GM12801 (cell line): ENCODE measurements around the gene DYTN.

ENCODE experiments used
- TF ChIP-seq, protein P1 (sequence below): IDR thresholded peaks from one replicate; pipeline ENCODE4 v1.5.1; 2011; ENCODE audit warnings: control low read depth; ENCODE audit not compliant: insufficient read length; ENCODE audit errors: extremely low read depth

Gene DYTN

DNA sequence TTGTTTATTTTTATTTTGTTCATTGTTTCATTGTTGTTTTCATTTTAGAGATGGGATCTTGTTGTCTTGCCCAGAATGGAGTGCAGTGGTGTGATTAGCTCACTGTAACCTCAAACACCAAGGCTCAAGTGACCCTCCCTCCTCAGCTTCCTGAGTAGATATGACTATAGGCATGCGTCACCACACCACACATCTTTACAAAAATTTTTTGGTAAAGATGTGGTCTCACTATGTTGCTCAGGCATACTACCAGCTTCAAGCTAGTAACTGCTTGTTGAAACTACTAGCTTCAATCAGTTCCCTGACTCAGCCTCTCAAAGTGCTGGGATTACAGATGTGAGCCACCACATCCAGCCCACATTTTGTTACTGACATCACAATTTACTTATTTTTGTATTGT is 61.1 kb downstream of the DYTN start:
- TF ChIP-seq, protein P1, sequence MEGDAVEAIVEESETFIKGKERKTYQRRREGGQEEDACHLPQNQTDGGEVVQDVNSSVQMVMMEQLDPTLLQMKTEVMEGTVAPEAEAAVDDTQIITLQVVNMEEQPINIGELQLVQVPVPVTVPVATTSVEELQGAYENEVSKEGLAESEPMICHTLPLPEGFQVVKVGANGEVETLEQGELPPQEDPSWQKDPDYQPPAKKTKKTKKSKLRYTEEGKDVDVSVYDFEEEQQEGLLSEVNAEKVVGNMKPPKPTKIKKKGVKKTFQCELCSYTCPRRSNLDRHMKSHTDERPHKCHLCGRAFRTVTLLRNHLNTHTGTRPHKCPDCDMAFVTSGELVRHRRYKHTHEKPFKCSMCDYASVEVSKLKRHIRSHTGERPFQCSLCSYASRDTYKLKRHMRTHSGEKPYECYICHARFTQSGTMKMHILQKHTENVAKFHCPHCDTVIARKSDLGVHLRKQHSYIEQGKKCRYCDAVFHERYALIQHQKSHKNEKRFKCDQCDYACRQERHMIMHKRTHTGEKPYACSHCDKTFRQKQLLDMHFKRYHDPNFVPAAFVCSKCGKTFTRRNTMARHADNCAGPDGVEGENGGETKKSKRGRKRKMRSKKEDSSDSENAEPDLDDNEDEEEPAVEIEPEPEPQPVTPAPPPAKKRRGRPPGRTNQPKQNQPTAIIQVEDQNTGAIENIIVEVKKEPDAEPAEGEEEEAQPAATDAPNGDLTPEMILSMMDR = no peak

- TF ChIP-seq, protein P1 = no peak
Measured at GRCh38 chr2:206647985-206648384, 70.2 kb downstream of the DYTN start.

DNA sequence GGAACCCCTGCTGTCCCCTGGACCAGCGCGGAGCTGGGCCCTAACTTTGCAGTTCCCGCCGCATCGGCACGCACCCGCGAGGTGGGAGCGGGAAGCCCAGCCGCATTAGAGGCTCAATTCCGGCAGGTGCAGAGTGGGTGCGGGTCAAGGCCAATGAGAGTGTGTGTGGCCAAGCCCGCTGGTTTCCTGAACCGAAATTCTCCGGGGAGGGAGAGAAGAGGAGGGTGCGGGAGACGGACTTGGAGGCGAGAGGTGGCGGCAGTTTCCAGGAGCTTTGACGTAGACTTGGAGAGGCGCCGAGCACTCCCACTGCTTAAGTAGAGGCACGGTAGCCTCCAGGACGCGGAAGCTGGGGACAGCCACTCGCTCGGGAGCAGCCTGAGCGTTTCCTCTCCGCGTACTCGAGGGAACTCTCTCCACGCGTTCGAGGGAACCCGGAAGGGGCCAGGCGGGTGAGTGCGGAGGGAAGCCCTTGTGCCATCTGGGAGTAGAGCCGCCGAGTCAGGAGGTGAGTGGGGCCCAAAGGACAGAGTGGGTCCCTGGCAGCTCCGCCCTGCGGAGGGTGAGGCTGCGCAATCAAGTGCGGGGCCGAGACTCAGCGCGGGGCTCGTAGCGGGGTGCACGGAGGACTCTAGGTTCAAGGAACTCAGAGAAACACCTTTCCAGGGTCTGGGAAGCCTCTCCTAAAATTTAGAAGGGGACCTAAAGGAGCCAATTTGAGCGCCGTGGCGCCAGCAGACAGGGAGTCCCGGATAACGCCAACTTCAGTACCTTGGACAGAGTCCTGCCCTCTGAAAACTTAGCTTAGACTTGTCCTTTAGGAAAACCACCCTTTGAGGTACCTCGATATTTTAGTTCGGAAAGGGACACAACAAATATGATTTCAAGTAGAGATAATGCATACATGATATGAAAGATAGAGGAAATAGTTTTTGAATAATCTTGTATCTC is 75.8 kb downstream of the DYTN start, which contains the start of gene FAM237A:
Gene FAM237A (plus strand): TSS at position 413 of the 951 bp plus-strand sequence. CDS start 1,750 bp downstream, outside the sequence.
- TF ChIP-seq, protein P1 = no peak

DNA sequence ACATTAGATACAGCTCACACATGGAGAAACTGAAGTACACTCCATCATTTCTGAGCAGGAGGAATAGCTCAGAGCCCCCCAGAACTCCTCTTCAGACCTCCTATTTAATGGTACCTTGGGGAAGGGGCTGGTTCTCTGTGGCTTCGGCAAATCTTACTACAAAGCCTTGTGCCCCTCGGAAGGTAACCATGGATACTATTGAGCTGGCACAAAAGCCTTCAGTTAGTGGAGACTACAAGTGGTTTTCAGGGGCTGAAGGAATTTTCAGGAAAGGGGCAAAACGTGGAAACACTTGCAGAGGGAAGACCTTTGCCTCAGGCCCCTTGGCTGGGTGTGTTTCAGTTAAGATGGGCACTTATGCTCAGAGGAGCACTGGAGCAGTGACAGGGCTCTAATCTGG is 77.0 kb downstream of the DYTN start:
- TF ChIP-seq, protein P1 = no peak

DNA sequence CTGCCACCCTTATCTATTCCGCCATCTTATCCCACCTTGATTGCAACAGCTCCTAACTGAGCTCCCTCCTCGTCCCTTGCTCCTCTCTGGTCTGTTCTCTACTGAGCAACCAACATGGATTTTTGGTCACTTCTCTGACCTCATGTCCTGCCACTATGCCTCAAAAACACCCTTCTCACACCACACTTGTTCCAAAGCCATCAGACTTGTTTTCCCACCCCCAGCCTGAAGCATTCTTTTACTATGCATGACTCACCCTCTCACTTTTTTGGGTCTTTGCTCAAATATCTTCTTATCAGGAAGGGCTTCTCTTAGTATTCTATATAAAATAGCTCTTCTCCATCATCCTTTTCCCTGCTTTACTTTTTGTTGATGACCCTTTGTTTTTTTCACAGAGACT is 78.6 kb downstream of the DYTN start:
- TF ChIP-seq, protein P1 = no peak

GRCh38 chr2:206635015-206635414 is 83.2 kb downstream of the DYTN start:
- TF ChIP-seq, protein P1 = no peak

- TF ChIP-seq, protein P1 = no peak
Measured at GRCh38 chr2:206631340-206631739, 86.9 kb downstream of the DYTN start.
